HG03378 (cell line): Measurements from ENCODE around the gene PRKCA.
"Not testable (repeated sequence)": the region's sequence is repeated elsewhere in the genome, so short reads cannot be mapped to it uniquely, and the experiment has no call there.

ENCODE experiments used
- ATAC-seq: cut with Tn5 transposase; IDR thresholded peaks from one replicate; pipeline ENCODE4 v1.9.1; 2021; ENCODE audit warnings: mild to moderate bottlenecking, moderate library complexity; ENCODE audit not compliant: unreplicated experiment

The PRKCA gene

DNA sequence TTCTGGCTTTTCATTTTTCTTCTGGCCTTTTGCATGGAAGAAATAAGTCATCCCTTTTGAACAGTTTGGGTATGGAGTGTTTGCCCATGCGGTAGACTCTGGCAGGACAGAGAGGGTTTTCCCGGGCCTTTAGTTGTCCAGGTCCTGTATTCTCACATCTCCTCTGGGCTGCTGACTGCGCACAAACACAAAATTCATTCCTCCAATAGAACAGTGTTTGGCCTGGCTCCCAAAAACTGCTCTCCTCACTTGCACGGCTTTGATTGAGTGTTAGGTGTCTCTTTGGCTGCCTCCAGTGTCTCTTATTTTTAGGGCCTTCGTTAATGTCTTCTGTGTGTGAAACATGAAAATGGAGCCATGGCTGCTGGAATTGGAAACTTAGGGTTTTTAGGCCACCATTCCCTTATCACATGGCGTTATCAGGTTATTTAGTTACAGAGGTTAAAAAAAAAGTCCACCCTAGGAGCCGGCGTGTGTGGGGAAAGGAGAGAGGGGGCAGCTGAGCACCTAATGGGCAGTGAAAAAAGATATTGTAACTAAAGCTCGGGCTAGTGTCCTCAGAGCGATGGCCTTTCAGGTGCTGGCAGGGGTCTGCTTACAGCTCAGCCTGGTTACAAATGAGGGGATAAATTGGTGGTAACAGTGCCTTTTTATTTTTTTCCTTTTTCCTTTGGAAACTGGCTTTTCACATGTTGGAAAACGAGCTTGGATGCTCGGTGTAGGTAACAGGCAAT, 47.3 kb downstream of the PRKCA start:
- no peak for ATAC-seq

DNA sequence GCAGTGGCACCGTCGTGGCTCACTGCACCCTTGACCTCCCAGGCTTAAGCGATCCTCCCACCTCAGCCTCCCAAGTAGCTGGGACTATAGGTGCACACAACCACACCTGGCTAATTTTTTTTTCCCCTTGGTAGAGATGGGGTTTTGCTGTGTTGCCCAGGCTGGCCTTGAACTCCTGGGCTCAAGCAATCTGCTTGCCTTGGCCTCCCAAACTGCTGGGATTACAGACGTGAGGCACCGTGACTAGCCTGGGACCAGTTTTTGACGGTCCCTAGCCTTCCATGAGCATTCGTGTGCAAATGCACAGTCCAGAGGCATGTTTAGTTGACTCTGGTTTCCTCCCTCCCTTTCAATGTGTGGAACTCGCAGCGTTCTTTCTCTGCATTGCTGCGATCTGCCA, 48.2 kb downstream of the PRKCA start:
- ATAC-seq = not testable (repeated sequence)

DNA sequence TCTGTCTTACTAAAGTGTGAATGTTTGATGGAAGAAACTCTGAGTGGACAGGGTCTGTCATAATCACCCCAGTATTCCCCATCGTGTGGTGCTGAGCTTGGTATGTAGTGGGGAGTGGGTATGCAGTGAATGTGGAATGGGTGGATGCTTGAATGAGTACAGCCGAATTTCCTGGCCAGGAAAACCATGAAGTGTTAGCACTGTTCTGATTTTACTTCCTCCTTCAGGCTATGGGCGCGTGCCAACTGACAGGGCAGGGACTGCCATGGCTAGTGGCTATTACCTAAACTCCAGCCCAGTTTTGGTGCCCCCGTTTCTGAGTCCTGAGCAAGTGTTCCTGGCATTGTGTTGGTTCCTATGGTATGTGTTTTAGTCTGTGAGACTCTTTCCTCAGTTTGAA, 48.6 kb downstream of the PRKCA start:
- no peak for ATAC-seq

DNA sequence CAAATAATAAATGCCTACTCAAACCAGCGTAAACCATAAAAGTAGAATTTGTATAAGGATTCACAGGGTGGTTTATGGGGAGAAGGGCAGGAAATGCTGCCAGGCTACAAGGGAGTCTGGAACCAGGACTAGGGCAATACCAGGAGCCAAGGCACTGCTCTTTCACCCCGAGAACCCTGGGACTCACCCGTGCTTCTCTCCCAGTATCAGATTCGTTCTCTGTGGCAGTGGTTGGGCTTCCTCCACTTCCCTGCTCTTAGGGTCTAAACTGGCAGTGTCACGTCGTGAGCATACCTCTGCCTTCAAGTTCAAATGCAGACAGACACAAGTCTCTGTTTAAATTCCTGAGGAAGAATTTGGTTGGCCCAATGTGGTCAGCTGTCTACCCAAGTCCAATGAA, 49.3 kb downstream of the PRKCA start:
- ATAC-seq = no peak

DNA sequence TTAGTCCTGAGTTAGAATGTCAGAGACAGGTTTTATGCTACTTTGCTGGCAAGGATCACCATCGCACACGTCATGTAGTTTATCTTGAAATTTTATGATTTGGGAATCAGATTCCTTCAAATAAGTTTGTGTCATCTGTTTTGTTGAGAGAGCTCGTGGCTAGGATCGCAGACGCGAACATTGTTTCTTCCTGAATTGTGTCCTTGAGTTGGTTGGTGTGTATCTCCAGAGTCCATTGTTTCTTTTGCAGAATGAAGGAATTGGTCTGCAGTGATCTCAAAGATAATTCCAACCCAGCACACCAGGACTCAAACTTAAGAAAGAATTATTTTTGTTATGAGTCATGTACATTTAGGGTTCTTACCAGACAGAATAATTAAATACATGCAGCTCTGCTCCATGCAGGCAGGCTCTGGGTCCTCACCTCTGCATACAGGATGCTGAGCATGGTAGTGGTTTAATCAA, 51.6 kb downstream of the PRKCA start:
- ATAC-seq = no peak

DNA sequence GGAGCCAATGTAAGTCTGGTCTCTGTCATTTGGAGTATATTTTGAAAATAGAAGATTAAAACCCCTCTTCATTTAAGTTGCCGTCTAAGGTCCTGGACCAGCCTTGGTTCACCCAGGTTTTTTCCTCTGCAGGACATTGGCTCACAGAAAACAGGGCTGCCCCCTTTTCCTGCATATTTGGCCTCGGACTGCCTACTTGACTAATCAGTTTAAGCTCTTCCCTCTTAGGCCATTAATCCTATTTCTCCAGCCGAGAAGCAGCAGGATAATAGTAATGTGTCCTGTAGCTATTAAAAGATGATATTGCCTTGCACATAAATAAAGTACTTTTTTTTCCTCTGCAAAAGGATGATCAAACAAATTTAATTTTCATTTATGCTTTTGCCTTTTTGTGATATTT, 52.1 kb downstream of the PRKCA start:
- no peak for ATAC-seq

DNA sequence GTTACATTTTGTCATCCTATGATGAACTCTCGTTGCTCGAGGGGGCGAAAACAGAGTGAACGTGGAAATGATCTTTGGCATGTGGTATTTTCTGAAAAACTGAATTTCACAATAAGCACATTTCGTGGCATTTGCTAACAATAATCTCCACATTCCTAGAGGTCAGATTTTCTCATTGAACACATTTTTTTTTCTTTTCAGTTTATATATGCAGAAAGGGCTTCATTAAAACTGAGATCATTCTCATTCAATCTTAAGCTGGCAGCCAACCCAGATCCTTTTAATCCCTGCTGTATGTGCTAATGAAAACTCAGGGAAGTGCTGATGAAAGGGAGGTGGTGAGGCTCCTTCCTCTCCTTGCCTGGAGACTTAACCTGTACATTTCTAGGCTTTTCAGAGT, 52.6 kb downstream of the PRKCA start:
- ATAC-seq = no peak

DNA sequence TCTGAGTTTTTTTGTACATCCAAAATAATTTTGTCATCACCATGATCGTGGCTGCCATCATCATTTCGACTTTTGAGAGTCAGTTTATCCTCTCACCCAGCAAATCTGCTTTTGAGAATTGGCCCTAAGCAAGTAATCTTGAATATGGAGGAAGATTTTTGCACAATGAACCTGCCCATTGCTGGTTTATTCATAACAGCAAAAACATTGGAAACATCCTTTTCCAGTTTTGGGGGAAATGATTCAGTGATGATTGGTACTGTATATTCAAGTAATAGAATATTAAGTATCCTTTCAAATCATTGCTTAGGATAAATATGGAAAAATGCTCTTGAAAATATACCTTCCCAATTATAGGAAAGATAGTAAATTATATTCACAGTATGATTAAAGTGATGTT, 53.1 kb downstream of the PRKCA start:
- no peak for ATAC-seq

DNA sequence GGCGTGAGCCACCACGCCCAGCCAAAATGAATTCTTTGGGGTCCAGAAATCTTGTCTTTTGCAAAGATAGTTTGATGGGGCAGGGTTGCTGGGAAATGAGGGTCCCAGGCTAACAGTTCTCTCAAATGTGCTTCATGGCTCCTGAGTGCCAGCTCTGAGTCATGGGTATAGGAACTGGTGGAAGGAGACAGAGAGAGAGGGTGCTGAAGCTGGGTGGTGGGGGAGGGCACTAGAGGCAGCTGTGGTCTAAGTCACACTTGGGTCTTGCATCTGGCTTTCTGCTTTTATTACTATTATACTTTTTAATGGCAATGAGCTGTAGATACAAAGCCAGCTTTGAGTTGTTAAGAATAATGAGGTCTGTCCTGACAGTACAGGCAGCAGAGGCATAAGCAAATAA, 54.6 kb downstream of the PRKCA start:
- no peak for ATAC-seq

DNA sequence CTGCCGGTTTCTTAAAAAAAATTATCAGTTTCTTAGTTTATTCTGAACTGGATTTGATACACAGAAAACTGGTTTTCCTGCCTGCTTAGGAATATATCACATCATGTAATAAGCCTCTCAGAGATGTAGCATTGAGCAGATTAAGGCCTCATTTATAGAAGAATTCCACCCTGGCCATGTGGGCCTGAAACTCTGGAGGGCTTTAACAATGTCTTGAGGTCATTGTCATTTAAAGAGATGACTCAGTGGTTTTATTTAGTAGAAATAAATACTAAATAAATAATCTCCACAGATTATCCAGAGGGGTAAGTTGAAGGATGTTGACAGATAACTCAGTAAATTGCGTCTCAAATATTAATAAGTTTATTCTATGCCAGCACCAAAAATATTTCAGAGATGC, 56.9 kb downstream of the PRKCA start:
- no peak for ATAC-seq

DNA sequence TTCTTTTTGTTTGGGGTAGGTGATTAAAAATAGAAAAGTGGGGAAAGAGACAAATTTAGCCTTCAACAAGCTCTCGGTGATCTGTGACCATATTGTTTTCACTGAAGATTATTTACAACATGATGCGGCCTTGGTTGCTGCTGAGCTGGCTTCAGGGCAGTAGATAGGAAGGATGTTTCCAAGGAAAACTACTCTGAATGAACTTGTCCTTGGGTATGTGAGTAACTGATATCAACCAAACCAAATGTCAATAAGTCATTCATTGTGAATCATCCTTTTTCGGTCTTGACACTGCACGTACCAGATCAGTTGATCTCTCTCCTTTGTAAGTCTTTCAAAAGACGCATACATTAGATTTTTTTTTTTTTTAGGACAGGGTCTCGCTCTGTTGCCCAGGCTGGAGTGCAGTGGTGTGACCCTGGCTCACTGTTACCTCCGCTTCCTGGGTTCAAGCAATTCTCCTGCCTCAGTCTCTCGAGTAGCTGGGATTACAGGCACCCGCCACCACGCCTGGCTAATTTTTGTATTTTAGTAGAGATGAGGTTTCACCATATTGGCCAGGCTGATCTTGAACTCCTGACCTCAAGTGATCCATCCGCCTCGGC, 58.6 kb downstream of the PRKCA start:
- not testable (repeated sequence) for ATAC-seq

DNA sequence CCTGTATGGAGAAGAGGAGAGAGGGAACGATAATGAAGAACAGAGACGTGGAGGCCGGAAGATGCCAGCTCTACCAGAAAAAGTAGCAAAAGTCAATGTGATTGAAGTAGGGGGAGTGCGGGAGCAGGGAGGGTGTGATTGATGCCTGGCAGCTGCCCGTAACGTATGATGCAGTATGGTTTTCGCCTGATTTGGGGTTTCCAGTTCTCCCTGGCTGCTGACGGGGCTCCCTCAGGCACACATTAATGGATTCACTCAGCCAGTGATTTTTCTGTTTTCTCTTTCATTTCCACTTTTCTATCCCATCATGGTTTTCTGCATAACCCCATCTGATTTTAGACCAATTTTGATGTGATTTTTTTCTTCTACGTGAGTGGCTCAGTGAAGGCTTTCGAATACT, 62.1 kb downstream of the PRKCA start:
- ATAC-seq = no peak

DNA sequence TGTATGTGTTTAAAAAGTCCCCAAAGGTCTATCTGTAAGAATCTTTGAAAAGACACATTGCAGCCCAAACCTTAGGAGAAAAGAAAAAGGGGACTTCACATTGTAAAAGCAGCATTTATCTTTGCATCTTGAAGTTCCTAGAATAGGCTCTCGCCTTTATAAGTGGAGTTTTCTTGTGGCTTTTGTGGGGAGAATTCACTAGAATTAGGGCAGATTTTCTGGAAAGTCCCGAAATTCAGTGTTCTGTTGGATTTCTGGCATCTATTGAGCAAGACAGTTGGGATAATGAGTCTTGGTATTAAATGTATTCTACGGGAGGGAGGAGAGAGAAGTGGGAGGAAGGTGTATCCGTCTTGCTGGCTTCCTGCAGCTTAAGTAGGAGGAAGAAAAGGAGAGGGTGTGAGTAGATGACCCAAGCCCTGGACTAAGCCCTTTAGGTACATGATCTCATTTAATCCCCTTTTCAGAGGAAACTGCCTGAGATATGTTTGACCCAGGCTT, 62.6 kb downstream of the PRKCA start:
- ATAC-seq = no peak

DNA sequence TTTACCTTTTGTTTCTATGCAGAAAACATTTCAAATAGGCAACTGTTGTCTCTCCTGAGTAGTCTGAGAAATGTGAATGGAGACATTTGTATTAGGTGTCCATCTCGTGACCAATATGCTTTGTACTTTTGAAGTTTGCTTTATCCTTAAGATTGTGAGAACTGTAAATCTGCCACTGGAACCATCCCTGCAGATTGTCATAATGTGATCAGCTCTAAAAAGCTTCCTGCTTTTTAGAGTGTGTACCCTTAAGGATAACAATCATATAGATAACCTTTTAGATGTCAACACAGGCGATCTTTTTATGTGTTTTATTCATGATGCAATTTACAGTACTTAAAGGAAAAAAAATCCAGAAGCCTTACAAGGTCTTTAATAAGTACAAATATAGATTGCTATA, 63.5 kb downstream of the PRKCA start:
- no peak for ATAC-seq

DNA sequence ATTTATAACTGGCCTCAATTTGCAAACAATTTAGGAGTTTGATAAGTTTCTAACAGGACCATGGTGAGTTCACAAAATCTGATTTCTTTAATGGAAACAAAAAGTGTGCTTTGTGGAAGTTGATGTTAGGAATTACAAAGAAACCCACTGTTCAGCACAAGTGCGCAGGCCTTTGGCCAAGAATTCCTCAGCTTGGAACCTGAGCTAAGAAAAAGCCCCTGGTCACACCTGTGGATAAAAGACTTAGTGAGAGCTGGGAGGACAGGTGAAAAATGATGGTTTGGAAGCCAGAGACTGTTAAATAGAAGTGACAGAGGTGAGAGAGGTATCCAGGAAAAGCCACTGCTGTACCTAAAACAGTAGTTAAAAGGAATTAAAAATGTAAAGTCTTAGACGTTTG, 64.7 kb downstream of the PRKCA start:
- ATAC-seq = no peak

DNA sequence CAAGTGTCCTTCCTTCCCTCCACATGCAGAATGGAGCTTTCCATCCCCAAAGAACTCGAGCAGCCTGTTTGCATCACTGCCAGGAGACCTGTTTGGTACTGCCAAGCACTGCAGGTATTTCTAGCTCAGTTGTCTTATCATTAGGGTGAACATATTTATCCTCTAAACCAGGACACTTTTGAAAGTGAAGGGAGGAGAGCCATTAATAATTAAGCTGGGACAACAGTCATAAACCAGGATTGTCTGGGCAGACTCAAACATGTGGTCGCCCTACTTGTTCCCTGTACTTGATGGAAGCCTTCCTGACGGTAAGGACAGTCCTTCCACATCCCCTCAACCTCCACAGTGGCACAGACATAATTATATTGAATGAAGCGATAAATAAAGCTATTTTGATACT, 67.4 kb downstream of the PRKCA start:
- no peak for ATAC-seq

DNA sequence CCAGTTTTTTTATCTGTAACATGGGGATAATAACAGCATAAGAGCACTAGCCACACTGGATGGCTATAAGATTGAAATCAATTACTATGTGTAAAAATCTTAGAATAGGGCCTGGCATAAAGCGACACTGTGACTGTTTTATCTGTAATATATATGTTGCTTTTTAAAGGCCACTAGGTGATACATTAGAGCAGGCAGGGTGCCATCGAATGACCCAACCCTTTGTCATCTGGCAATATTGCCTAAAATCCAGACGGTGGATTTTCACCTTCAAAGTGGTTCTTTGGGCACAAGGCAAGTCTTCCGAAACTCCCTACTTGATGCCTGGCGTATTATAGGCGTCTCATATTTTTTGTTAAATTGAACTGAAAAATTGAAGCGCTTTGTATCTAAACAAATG, 69.1 kb downstream of the PRKCA start:
- ATAC-seq = no peak

DNA sequence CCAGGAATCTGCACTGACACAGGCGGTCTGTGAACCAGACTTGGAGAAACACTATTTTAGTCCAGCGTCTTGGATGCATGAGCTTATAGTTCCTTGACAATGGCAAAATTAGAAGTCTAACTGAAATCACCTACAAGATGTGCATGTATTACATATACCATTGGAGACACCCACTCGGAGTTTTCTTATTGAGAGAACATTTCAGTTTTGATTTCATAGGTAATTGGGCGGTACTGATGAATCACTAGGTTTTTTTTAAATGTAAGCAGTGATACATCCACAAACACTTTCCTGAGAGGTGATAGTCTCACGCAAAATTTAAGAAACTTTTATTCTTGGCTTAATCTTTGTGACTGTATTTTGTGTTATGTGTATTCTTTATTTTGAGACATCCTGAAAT, 69.8 kb downstream of the PRKCA start:
- no peak for ATAC-seq

DNA sequence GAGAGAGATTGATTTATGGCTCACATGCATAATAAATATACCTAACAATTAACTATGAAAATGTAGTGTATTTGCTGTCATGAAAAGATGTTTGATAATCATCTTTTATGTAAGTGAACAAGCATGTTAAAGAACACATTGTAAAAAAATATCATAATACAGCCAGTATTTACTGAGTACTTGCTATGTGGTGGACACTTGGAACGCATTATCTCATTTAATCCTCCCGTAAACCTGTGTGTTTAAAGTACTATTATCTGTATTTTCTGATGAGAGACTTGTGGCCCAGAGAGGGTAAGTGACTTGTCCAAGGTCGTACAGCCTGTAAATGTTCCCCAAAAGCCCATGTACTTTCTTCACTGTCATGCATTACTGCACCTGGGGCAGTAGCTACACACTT, 70.7 kb downstream of the PRKCA start:
- ATAC-seq = no peak

DNA sequence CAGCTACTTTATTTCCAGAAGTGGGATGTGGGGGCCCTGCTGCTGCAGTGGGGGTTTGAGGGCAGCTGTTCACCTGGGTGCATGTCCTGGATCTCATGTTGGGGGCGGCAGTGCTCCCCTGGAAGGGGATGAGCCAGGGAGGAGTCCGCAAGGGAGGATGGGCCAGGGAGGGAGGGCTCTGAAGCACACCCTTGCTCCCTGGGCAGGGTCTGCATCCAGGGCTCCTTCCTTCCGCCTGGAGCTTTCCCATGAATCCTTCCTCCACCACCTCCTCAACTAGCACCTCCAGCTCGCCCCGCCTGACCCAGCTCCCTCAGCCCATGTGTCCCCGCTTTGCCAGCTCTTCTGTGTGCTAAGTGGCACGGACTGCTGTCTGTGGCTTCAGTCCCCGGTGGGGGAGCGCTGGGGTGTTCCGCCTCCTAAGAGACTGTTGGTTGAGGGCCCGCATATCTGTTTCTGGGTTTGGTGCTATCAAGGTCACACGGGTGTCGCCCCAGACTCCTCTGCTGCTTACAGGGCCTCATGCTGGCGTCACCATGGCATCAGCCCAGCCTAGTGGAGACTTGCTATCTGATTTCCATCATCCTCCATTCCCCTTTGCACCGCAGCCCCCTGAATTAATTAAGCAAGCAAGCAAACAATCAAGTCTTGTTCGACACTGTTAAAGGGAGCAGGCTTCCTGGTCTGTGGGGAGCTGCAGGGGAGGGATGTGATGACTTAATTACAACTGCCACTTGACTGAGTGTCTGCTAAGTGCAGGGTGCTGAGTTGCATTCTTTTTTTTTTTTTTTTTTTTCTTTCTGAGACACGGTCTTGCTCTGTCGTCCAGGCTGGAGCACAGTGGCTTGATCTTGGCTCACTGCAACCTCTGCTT, 71.8 kb downstream of the PRKCA start:
- ATAC-seq = no peak

DNA sequence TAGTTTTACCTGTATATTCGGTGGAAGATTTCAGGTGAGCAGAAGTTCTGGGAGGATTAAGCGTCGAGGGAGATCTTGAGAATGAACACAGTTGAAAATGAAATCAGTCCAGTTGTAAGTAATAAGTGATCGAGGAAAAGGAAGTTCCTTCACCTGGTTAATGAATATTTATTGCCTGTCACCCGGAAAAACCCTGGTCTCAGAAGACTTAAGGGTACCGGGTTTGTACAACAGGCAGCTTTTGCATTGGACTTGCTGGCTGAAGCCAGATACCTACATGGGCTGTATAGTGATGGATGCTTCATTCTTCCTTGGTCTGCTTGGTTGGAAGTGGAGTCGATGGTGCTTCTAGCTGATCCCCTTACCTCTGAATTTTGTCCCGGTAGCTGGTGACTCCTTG, 72.7 kb downstream of the PRKCA start:
- ATAC-seq = no peak

DNA sequence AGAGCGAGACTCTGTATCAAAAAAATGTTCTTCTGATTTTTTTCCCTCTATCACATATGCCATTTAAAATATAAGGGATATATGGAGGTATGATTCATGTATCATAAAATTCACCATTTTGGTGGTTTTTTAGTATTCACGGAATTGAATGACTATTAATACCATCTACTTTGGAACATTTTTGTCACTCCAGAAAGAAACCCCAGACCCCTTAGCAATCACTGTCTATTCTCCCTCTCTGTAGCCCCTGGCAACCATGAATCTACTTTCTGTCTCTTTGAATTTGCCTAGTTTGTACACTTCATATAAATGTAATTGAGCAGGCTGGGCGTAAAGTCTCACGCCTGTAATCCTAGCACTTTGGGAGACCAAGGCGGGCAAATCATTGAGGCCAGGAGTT, 75.9 kb downstream of the PRKCA start:
- ATAC-seq = no peak
